ENCODE measurements around the gene NR2F2.

Gene NR2F2

DNA sequence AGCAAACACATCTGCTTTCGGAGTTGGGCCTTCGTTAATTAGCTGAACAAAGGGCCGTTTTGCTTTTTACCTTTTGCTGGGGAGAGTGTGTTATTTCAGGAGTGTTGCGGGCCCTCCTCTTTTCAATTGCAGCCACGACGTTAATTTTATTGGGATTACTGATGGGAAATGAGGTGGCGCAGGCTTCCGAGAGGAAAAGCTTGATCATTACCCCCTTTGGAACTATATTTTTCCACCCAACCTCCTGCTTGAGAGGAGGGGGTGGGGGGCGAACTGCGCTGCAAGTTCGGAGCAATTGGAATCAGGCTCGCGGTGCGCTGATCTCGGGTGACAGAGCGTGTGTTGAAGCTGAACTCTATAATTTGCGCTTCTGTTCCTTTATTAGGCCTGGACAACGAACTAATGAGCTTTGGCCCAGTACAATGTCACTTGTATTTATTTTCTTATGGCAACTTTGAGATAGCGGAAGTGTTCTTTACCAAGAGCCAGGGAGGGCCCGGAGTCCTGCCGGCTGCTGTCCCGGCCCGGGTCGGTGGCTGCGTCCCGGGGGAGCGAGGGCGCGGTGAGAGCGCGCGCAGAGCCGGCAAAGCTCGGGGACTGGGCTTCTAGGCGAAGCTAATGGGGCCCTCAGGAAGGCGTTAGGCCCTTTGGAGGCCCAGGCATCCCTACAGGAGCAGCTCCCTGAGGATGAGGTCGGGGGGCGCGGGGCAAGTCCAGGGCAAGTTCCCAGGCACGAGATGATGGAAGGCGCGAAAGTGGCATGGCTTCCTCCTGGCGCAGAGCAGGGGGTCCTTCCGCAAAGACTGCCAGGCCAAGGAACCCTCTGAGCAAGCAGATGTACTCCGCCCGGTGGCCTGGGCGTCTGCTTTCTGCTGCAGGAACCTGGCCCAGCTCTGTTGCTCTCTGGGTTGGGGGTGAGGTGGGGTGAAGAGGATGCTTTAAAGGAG is 12.9 kb downstream of the NR2F2 start:
- no peak for DNase-seq (ENCODE audit: low read depth in 2 of 2)

DNA sequence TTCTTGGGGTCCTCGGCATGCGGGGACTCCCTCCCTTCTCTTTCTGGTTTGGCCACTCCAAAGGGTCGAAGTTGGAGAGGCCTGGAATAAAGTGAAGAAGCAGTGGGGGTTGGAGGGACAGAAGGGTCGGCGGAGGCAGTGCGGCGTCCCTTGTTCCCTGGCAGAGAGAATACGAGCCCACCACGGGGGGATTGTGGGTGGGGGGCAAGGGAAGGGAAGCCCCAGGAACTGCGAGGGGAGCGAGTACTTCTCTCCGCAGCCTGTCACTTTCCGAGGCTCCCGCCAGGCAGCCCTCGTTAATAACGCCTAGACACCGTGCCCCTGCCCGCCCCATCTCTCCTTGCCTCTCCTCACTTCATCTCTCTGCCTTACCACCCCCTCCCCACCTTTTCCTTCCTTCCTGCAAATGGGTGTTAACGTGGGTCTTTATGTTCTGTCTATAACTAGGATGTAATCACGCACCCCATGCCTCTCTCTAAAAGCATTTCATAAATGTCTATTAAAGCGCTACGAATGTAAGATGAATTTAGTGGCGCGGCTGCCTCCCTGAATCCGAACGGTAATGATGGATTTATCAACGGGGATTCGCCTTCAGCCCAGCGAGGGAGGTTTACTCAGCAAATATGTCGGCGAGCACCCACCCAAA is 13.7 kb downstream of the NR2F2 start:
- DNase-seq (ENCODE audit: low read depth in 2 of 2), result no peak

DNA sequence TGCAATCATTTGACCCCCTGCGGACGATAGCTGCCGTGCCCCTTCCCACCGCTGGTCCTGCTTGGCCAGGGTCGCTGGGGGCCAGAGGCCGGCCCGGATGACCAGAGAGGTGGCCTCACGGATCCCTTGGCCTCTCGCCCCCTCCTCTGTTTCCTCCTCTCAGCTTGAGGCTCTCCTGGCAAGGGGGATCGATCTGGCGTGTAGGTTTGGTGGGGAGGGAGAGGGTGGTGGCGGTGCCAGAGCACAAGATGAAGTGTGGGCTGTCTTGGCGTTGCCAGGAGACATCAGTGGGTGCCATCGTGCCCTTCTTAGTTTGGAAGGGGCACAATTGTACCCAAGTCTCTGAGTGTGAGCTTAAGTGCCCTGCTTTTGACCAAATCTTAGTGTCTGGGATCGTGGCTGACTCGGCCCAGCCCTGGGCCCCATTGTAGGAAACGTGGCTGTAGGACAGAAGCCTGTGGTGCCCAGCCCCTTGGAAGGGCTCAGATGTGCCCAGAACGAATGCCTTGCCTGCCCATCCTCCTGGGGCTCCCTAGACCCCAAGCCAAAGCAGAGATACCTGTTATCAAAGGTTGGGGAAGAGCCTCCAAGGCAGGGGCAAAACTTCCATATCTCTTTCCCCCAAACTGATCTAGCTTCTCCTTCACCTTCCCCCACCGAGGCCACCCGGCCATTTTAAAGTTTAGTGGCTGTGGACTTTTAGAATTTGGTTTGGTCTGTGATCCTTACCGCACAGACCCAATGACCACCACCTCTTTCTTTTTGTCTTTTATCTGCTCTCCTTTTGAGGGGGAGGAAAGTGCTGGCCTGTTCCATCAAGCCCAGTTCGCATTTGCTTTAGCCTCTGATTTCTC is 14.4 kb downstream of the NR2F2 start:
- DNase-seq (ENCODE audit: low read depth in 2 of 2), result no peak

DNA sequence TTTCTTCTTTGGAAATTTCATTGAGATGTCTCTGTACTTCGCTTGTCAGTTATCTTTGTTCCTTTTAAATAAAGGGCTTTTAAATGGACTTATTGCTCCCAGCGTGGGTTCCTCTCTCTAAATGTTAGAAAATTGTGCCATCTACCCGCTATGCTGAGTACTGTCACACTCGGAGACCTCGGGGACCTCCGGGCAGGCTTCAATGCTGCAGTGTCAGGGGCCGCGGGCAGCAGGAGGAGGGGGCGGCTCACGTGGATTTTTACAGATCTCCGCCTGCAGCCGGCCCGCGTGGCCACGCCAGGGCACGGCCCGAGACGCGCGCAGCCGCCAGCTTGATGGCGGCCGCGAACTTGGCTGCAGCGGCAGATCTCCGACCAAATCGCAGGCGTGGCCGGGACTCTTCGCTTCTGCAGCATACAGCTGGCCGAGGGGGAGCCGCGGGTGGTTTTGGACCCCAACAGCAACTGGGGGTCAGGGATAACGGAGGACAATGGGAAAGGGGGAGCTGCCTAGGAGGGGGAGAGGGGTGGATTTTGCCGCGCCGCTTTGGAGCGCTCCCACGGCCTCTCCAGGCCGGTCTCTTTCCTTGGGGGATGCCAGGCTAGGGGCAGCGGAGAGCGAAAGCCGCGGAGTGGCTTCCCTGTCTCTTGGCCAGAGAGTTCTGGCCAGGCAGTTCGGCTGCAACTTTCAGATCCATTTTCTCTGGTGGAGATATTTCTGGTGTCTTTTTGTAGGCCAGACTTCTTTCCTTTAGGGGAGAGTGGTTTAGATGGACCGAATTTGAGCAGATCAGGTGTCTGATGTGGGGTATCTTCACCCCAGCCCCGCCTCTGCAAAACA is 15.3 kb downstream of the NR2F2 start:
- DNase-seq (ENCODE audit: low read depth in 2 of 2), result no peak

DNA sequence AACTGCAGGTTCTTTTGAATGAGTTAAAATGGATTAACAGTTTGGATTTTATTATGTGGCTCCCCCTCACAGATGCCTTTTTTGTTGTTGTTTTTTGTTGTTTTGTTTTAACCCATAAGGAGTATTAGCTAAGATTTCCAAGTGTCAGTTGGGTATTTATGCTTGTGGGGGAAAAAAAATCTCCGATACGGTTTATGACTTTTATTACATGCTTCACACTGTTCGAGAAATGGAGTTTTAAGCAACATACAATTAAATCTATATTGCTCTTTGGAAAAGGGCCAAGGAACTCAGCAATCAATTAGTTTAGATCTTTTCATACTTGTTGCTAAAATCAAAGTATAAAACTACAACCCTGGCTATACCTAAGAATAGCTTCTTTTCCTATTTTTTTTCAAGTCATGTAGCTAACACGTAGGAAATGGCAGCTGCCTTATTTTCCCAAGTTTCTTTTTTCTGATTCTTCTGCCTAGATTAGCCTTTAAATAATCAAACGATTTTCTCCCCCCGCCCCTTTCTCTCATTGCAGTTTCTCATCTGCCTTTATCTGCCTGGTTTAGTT is 16.0 kb downstream of the NR2F2 start:
- DNase-seq (ENCODE audit: low read depth in 2 of 2), result no peak

DNA sequence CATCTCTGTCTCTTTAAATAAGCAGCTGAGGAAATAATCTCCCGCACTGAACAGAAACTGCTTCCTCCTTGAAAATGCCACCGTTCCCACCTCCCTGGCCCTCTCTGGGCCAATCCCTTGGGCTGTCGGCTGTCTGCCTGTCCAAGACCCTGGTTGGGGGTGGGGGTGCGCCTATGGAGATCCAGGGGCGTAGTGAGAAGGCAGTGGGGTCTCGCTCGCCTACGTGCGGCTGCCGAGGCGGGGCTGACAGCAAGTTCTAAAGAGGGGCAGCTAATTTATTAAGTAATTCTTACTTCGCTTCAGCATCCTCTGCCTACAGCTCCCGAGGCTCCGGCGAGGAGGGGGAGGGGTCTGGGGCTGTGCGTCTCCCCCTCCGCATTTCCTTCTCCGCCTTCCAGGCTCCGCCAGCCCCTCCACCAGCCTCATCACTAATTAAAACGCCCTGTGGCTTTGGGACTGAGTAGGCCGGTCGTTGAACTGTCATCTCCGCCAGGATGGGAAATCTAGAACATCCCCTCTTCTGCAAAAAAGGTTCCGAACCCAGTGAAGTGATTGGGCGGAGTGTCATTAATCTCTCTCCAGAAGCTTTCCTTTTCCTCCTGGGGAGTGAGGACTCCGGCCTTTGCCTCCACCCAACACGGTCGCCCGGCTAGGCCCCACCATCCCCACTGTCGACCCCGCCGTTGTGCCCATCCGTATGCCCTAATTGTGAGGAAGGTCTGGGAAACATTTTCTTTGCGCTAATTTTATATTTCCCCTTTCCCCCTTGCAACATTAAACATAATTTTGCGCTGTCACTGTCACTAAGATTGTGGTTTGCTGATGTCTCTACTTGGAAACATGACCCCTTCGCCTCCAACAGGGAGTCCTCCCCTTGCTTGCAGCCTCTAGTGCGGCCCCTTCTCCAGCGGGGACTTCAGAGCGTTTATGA is 16.9 kb downstream of the NR2F2 start:
- DNase-seq (ENCODE audit: low read depth in 2 of 2), result no peak

DNA sequence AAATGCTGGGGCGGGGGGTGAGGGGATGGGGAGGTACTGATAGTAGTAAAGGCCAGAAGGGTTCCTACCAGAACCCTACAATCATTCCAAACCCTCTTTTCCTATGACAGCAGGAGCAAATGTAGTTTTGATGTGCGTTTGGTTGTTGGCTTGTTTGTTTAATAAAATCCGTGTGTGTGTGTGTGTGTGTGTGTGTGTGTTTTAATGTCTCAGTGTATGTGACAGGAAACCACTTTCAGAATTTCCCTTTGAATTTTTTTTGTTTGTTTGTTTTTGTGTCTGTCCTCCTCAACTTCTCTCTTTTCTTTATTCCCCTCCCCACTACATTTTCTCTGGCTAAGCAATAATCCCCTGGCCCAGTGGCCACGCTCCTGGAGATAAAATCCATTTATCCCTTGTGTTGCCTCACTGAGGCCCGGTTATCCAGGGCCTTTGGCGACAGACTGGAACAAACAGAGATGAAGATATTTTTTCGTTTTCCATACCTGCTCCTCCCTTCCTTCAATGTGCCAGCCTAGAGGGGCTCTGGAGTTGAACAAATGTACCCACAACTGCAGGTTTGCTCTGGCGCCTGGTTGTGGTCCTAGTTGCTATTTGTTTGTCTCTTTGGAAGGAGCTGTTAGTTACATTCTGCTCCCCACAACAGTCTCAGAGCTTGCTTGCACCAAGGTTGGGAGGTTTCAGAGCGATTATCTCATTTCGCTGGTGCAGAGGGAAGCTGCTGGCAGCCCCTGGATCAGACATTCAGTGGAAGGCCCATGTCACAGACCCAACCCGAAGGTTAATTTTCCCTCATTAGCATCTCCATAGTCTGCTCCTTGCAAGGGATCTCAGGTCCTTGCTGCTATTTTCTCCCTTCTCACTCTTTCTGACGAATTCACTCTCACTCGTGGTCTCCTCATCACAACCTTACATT is 17.9 kb downstream of the NR2F2 start:
- no peak for DNase-seq (ENCODE audit: low read depth in 2 of 2)

DNA sequence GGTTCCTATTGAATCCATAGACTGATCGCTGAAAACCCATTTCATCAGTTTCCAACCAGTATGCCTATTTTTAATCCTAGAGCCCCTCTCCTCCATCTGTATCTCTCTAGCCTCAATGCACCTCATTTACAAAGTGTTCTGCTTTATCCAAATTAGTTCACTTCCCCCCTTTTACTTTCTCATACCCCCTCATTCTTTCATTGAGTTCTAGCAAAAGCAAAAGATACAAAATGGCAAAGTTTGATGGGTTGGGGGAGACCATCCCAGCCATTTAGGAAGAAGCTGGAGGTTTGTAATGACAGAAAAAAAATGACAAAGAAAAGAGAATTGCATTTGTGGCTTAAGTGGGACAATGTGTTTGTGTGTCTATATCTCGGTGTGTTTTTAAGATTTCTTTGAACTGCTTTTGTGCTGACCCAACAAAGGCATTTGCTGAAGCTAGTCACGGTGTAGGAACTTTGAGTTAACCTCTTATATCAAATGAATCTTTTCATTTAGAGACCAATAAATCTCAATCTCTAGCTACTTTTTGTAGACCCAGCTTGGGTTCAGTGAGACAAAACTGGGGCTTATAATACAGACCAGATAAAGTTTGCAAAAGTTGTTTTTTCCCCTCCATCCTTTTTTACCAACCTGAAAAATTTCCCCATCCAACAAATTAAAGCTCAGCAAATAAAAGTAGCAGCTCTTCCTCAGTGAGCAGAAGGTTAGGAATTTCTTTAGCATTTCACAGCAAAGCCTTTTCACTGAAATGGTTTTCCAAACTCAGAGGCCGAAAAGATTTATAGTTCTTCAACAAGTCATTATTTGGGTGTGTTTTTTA is 18.7 kb downstream of the NR2F2 start:
- no peak for DNase-seq (ENCODE audit: low read depth in 2 of 2)

DNA sequence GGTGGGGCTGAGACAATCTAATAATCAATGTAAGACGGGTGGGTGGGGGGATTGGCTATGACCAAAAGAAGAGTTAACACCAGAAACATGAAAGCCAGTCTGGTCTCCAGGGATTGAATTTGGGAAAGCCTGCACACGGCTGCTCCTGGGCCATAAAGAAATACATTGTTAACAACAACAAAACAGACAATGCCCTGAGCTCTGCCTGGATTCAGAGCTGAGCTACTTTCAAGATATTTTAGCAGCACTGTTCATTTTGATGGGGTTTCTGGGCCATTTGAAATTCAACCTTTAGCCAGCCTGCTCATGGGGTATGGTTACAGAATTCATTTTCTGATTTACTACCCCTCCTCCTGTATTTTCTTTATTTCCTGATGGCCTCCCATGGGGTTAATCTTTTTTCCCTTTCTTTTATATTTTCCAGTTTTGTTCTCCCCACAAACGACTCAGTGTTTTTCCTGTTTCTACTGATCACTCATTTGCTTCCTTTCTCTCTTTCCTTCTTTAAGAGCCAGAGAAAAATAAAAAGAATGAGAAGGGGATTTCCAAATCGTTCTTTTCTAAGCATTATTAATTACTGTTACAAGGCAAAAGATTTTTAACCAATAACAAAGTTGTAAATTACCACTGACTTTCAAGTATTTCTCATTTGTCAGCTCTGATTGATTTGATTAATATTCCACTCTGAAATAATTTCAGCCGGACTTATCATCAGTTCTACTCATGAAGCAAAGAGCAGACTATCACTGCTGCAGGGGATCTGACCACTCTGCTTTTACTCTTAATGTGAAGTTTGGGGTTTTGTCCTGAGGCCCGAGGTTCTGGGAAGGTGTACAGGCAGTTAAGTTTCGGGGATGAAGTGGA is 19.6 kb downstream of the NR2F2 start:
- DNase-seq (ENCODE audit: low read depth in 2 of 2), result no peak

DNA sequence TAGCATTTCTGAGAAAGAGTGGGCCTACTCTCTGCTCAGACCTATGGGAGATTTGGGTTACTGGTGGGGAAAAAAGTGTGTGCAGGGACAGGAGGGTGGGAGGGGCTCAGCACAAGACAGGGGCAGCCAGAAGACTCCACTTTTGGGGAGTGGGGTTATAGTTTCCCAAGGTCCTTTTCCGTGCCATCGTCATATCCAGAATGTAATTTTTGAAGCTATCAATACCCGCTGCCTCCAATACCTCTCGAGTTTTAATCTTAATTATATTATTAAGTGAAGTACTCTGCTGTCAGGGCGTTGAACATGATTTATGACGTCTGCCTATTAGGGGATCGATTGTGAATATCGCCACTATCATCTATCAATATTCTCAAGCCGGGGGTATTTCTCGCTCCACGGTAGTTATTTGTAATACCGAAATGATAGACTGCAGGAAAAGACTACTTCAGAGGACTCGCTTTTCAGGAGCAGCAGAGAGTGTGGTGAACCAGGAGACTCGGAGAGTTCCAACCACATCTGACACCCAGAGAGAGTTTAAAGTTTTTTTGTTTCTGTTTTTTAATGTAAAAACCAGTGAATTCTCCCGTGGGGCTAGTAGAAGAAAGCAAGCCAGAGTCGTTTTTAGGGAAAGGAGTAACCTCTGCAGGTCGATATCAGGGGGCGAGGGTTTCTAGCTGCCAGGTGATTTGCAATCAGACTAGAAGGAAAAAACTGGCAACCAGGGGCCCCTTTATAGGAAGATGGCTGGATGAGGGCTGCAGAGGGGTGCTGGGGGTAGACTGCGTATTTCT is 20.6 kb downstream of the NR2F2 start:
- no peak for DNase-seq (ENCODE audit: low read depth in 2 of 2)

DNA sequence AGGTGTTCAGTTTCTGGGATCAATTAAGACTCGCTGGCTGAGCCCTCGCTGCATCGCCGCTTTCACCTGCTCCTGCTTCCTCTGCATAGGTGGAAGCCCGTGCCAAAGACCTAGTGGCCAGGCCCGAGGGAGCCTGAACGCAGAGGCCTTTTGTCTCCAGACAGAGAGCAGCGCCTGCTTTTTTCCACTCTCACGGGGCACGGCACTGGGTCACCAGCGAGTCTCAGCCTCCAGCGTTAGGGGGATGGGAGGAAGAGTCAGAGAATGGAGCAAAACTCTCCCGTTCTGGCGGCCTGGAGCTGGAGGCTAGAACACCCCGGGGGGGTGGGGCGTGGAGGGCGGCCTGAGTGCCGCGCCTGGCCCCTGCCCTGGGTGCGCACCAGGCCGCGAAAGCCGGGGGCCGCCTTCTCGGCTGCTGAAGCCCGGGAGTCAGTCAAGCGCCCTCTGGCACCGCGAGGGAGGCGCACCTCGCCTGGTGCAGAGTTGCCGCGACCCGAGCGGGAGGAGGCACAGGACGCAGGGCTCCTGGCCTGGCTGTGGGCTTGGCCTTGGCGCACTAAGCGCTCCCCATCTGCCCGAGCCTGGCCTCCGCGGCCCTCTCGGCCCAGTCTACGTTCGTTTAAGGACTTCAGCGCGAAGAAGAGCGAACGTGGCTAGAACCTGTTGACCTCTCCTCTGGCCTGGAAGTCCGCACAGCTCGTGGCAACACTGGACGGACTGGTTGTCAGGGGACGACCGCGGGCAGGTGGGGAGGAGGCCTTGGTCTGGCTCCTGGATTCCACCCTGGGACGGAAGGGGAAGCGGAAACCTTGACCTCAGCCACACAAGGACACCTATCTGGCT is 21.5 kb downstream of the NR2F2 start:
- no peak for DNase-seq (ENCODE audit: low read depth in 2 of 2)

DNA sequence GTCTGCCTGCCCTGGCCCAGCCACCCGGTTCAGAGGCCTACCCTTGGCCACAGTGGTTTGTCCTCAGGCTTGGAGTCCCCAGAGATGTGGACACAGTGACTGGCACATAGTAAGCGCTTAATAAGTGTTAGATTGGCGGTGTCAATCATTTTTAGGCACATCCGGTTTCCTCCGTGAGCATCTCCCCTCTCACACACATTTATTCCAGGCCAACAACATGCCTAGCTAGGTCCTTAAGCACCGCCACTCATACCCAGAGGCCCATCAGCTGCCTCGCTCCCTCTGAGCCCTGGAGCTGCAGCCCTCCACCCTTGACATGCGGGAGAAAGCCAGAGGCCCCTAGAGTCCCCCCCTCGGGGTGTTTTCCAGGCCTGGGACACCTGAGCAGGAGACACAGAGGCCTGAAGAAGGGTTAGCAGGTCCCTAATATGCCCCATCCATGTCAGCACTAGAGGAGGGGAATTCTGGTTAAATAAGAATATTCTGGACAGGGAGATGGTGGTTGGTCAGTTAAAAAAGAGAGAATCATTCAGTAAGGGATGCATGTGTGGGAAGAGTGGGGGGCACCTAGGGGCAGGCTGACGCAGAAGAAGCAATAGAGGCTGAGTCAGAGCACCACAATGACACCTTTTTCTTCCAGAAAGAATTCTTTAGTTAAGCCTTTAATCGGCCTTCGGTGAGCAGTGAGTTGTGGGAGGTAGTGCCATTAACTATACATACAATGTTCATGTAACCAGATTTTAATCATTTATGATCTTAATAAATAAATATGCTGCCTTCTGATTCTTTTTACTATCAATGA is 22.3 kb downstream of the NR2F2 start:
- no peak for DNase-seq (ENCODE audit: low read depth in 2 of 2)

DNA sequence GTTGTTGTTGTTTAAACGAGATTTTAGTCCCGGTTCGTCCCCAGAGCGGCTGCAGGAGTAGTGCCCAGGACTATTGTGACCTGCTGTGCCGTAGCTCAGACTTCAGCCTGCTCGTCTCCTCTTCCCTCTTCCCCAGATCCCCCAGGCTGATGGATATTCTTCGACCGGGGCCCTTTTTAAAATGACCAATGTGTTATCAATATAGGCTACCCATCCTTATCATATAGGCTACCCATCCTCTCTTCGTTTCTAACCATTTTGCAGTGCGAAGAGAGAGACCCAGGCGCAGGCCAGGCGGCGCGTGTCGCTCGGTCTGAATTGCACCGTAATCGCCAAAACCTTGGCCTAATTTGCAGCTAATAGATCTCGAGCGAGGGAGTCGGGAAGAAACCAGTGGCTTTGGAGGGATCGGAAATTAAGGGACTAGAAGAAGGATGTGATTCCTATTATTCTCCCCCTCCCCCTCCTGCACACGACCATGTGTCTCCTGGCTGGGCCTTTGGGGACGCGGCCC is 23.0 kb downstream of the NR2F2 start:
- DNase-seq (ENCODE audit: low read depth in 2 of 2), result no peak
